Measurements from ENCODE around the gene AAK1.

DNA sequence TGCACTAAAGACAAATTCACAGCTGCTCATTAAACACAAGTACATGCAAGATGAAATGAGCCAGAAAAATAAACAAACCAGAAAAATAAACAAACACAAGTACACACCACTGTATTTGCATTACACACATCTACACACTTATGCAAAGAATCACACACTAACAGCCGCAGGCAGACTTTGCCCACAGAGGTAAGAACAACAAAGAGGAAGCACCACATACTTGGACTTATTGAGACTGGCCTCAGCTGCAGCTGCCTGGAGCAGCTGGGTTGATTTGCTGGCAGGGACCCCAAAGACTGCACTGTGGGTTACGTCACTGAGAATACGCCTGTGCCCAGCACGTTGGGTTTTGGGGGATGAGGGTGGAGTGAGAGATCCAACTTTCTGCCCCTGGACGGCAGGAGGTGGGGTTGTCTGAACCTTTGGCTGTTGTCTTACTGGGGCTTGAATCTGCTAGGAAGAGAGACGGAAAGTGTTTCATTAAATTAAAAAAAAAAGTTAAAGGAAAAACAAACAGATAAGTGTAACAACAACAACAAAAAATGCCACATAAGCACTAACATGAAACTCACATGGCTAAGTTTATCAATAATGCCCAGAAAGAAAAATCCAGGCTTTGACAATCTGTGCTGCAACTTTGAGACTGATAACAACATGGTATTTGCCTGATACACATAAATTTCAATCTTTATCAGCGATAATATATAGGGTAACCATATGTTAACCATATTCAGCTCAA lies 134.4 kb downstream of the AAK1 start:
- TF ChIP-seq, protein P1, sequence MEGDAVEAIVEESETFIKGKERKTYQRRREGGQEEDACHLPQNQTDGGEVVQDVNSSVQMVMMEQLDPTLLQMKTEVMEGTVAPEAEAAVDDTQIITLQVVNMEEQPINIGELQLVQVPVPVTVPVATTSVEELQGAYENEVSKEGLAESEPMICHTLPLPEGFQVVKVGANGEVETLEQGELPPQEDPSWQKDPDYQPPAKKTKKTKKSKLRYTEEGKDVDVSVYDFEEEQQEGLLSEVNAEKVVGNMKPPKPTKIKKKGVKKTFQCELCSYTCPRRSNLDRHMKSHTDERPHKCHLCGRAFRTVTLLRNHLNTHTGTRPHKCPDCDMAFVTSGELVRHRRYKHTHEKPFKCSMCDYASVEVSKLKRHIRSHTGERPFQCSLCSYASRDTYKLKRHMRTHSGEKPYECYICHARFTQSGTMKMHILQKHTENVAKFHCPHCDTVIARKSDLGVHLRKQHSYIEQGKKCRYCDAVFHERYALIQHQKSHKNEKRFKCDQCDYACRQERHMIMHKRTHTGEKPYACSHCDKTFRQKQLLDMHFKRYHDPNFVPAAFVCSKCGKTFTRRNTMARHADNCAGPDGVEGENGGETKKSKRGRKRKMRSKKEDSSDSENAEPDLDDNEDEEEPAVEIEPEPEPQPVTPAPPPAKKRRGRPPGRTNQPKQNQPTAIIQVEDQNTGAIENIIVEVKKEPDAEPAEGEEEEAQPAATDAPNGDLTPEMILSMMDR (IDR thresholded peaks at IDR 0.05), result no peak
- TF ChIP-seq POLR2A (IDR thresholded peaks at IDR 0.05), result no peak

Data from esophagus squamous epithelium (tissue), 4 donors.